NB4 (cell line): ENCODE measurements around the gene SMIM38.

Experiments used
- CTCF ChIP-seq: IDR thresholded peaks from one replicate; pipeline ENCODE4 v1.5.1; 2012; ENCODE audit warnings: low read depth, low read length
- MAX ChIP-seq: IDR thresholded peaks from 2 replicates; pipeline ENCODE4 v1.6.1; 2011; ENCODE audit warnings: low read depth, low read length
- MYC ChIP-seq: IDR thresholded peaks from 2 replicates; pipeline ENCODE4 v1.6.1; 2011; ENCODE audit warnings: low read depth, low read length
- POLR2A ChIP-seq: IDR thresholded peaks from 2 replicates; pipeline ENCODE4 v1.6.1; 2011; ENCODE audit warnings: mild to moderate bottlenecking; ENCODE audit not compliant: insufficient read length; ENCODE audit errors: extremely low read depth

DNA sequence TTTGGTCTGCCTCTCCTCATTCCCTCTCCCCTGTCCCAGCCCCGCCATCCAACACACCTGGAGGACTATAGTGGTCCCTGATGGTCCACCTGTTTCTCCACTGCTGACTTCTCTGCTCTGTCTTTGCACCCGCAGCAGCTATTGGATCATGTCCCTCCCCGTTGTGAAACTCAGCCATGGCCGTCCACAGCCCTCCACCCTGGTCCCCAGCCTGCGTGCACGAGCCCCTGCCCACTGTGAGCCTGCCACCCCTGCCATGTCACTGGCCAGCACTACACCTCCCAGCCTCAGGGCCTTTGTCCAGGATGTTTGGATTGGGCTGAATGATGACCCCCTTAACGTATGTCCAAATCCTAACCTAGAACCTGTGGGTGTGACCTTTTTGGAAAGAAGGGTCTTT is 47.7 kb upstream of the SMIM38 start:
- TF ChIP-seq CTCF: no peak
- no peak for TF ChIP-seq MYC
- TF ChIP-seq POLR2A: no peak
- TF ChIP-seq MAX: no peak
